GM21619 (cell line): Measurements from ENCODE around the gene SLC25A22.

Experiments used
- ATAC-seq: cut with Tn5 transposase; IDR thresholded peaks from one replicate; pipeline ENCODE4 v1.9.1; 2021; ENCODE audit not compliant: unreplicated experiment

SLC25A22 gene

DNA sequence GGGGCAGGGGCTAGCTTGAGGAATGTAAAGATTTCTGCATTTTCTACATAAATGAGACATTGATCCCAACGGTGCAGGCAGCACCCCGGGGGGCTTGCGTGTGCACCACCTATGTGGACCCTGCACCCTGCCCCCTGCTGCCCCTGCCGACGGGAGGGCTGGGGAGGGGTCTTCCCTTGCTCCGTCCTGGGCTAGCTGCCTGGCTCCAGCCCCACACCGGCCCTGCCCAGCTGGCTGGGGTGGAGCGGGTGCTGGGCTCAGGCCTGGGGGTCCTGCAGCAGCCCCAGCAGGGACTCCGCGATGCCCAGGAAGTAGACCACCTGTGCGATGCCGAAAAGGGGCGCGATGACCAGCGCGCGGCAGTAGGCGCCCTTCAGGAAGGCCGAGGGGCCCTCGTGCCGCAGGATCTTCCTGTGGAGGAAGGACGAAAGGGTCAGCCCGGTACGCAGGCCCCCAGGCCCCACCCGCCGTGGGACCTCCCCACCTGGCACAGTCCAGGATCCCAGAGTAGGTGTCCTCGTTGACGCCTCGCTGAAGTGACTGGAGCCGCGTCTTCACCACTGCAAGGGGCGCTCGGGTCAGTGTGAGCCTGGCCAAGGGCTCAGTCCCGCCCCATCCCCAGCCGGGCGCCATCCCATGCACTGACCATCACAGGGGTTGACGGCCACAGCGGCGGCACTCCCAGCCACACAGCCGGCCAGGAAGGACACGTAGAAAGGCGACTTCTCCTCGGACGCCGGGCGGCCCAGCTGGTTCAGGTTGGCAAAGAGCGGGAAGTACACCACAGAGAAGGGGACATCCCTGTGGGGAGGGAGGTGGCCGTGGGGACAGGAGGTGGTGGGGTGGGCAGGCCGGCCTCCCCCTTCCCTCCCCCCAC, 6.2 kb downstream of the SLC25A22 start:
- no peak for ATAC-seq

GRCh38 chr11:790721-791564, 7.1 kb downstream of the SLC25A22 start:
- ATAC-seq, result no peak

- ATAC-seq, result no peak
Measured at GRCh38 chr11:789943-790342, 8.1 kb downstream of the SLC25A22 start, which contains the start of gene CEND1. TSS of gene CEND1 (minus strand) at chr11:790090. CDS start at chr11:788576, 1,514 bp downstream.

- ATAC-seq, result no peak
Measured at GRCh38 chr11:788953-789940, 8.8 kb downstream of the SLC25A22 start.

- no peak for ATAC-seq
Measured at GRCh38 chr11:788009-788640, 10.0 kb downstream of the SLC25A22 start.

- ATAC-seq, result no peak
Measured at GRCh38 chr11:787084-787675, 10.9 kb downstream of the SLC25A22 start.

GRCh38 chr11:786235-787083, 11.6 kb downstream of the SLC25A22 start:
- no peak for ATAC-seq

- no peak for ATAC-seq
Measured at GRCh38 chr11:783581-784015, 14.5 kb downstream of the SLC25A22 start.

DNA sequence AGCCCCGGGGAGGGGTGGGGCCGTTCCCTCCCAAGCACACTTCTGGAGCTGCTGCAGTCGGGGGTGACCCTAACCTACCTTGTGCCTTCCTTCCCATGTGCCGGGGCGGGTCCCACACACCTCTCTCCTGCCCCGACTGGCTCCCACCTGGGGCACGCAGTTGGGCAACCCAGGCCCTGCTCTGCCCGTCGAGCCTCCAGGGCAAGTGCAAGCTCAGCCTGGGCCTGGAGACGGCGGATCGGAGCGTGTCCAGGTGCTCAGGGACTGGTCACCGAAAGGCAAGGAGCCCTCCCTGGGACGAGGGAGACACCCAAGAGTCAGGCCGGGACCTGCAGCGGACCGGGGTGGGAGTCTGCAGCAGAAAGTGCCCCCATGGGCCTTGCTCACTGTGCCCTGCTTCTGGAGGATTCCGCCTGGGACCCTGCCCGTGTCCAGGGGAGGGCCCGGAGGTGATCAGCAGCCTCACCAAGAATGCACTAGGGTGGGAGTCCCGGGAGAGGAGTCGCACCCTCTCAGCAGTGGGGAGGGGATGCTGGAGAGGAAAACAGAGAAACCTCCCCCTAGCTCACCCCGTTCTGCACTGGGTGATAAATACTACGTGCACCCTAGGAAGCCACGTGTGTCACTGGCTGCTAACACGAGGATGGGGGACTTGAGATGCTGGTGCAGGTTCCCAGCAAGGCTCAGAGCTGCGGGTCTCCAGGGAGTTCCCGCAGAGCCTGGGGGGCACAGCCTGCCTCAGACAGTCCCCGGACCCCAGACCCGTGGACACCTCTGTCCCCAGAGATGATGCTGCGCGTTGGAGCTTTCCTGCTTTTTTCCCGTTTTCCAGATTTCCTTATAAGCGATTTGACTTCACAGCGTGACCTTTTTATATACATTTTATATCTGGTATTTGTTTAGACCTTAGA, 15.6 kb downstream of the SLC25A22 start:
- ATAC-seq, result no peak

DNA sequence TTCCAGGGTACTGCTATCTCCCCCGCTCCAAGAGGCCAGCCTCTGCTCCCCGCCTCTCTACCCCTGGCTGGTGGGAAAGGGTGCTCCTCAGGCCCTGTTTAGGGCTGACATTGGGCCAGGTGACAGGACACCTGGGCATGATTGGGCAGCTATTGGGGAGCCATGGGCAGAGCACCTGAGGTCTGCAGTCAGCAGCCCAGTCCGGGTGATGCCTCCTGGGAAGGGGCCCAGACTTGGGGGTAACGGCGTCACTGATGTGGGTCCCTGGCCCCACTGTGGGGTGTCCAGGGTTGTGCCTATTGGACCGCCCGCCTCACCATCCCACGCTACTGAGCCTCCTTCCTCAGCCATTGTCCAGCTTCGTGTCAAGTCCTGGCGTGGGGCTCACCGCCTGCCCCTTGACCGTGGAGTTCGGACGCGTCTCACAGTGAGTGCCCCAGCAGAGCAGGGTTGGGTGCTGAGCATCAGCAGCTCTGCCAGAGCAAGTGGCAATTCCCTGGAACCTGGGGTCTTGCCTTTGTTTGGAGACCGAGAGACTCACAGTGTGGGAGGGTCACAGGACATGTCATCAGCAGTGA, 18.0 kb downstream of the SLC25A22 start:
- no peak for ATAC-seq

GRCh38 chr11:778976-779954, 18.8 kb downstream of the SLC25A22 start:
- no peak for ATAC-seq

DNA sequence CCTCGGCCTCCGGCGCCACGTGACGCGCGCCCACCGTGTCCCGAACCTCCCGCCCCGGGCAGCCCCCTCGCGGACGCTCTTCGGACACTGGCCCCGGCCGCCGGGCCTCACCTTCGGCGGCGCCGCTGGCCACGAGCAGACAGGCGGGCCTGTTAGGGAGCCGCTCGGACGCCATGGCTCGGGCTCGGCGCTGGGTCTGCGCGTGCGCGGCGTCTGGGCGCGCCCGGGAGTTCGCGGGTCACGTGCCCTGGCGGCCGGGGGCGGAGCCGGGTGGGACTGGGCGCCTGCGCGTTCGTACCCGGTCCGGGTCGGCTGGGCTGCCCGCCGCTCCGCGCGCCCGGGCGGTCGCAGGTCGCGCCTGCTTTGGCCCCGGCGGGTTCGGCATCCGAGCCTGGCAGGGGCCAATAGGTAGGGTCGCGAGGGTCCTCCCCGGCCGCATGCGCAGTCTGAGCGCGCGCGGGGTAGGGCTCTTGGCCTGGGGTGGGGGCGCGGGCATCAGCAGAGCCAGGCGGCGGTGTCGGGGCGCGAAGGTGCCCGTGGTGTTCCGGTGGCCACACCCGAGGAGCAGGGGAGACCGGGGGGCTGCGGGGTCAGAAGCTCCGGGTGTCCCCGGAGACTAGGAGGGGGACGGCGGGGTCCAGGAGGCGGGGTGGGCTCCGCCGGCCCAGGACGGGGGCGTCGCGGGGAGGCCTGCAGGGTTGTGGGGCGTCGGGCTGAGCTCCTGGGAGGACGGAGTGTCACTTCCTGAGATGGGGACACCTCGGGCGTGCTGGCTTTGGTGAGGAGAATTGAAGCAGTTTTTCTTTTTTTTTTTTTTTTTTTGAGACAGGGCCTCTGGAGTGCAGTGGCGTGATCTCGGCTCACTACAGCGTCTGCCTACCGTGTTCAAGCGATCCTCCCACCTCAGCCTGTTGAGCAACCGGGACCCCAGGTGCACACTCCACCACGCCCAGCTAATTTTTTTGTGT, 20.5 kb downstream of the SLC25A22 start, which contains the start of gene GATD1:
TSS of gene GATD1 (minus strand) at position 200 of the 968 bp plus-strand sequence. CDS start at position 175, 25 bp downstream.
- peak; percentile 66 for ATAC-seq

DNA sequence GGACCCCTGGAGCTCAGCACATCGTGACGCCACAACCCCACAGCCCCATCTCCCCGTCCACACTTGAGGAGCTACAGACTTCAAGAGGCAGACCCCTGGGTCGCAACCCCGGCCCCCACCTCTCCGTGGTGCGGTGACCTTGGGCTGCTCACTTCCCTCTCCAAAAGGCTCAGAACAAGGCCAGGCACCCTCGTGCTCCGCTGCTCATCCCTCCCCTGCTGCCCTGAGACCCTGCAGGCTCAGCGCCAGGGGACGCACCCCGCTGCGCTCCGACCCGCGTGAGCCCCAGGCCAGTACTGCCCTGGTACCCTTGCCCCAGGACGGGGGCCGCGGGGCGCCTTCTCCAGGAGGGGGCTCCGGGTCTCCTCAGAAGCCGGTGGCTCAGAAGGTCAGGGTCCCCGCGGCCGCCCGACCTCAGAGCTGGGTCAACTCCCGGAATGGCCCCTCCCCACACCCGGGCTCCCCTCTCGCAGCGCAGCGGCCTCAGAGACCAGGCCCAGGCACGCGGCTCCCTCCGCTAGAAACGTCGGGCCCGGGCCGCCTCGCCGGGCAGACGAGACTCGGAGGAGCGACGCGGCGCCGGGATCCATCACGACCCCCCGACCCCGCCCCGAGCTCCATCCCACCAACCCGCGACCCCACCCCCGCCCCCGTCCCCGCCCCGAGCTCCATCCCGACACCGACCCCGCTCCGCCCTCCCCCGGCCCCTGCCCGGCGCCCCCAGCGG, 21.4 kb downstream of the SLC25A22 start:
- ATAC-seq, result peak; percentile 30

DNA sequence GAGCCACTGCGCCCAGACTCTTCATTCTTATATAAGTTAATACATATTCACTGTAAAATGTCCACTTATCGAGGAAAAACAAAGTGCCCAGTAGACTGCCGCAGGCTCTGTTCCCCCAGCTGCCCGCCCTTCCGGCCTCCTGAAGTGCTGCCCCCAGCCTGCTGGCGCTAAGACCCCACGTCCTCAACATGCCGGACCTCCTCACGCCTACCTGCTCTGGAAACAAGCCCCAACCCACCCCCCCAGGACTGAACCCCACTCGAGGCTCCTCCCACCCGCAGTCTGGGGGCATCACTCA, 21.9 kb downstream of the SLC25A22 start:
- no peak for ATAC-seq
